Measurements from ENCODE around the gene HPD. TPM values are rescaled to one million over a fixed set of nuclear protein-coding genes. Genes with fewer than 3 reads are reported as not detected.
A peak's percentile ranks its signal among the peaks of the same experiment; 100 is the strongest.

Gene HPD
- total RNA-seq, 1 donor from 2014 or later = 2.5 TPM

GRCh38 chr12:121849665-121850064 is 9.0 kb downstream of the HPD start:
- ATAC-seq (peak; percentile 19 to 43), DNase-seq (no peak)
- Histone ChIP-seq H3K27ac (no peak overlapping the region), H3K36me3 (no peaks in the 10 kb centered on the region), H3K27me3 (ENCODE audit: low read depth) (no peaks in the 10 kb centered on the region), H3K9me3 (no peaks in the 10 kb centered on the region), H3K4me1 (no peaks in the 10 kb centered on the region), H3K4me3 (no peak overlapping the region)
- no peak for TF ChIP-seq CTCF (IDR thresholded peaks at IDR 0.05)
- intact Hi-C loops (cut with DNase I) = no loop called here

- H3K27me3 ChIP-seq (ENCODE audit: low read depth) = no peaks in the 10 kb centered on the region
- no peak for DNase-seq
- no peak overlapping the region for H3K27ac ChIP-seq
- no peak overlapping the region for H3K4me3 ChIP-seq
- no peaks in the 10 kb centered on the region for H3K4me1 ChIP-seq
- intact Hi-C loops (cut with DNase I) = no loop called here
- H3K36me3 ChIP-seq = no peaks in the 10 kb centered on the region
- TF ChIP-seq CTCF (IDR thresholded peaks at IDR 0.05) = no peak
- H3K9me3 ChIP-seq = no peaks in the 10 kb centered on the region
- no peak for ATAC-seq
Measured at GRCh38 chr12:121849211-121849610, 9.4 kb downstream of the HPD start.

- Histone ChIP-seq H3K27me3 (ENCODE audit: low read depth) (no peaks in the 10 kb centered on the region), H3K9me3 (no peaks in the 10 kb centered on the region), H3K4me3 (no peak overlapping the region), H3K4me1 (no peaks in the 10 kb centered on the region), H3K27ac (no peak overlapping the region), H3K36me3 (no peaks in the 10 kb centered on the region)
- ATAC-seq (no peak), DNase-seq (no peak)
- intact Hi-C loops (cut with DNase I) = no loop called here
- TF ChIP-seq CTCF (IDR thresholded peaks at IDR 0.05) = no peak
Measured at GRCh38 chr12:121845701-121846100, 13.0 kb downstream of the HPD start.

GRCh38 chr12:121843236-121843982 is 15.2 kb downstream of the HPD start:
- Histone ChIP-seq H3K4me3 (no peak overlapping the region), H3K9me3 (no peaks in the 10 kb centered on the region), H3K27ac (no peak overlapping the region), H3K27me3 (ENCODE audit: low read depth) (no peaks in the 10 kb centered on the region), H3K36me3 (no peaks in the 10 kb centered on the region), H3K4me1 (peaks cover 9% of the 10 kb centered on the region)
- no peak for TF ChIP-seq CTCF (IDR thresholded peaks at IDR 0.05)
- ATAC-seq (no peak), DNase-seq (no peak)
- intact Hi-C loops (cut with DNase I) = no loop called here

GRCh38 chr12:121839993-121840761 is 18.5 kb downstream of the HPD start:
- Histone ChIP-seq H3K27ac (peak overlapping the region; percentile 80), H3K27me3 (ENCODE audit: low read depth) (no peaks in the 10 kb centered on the region), H3K4me3 (peak overlapping the region; percentile 75), H3K4me1 (peaks cover 9% of the 10 kb centered on the region), H3K9me3 (no peaks in the 10 kb centered on the region), H3K36me3 (no peaks in the 10 kb centered on the region)
- ATAC-seq = peak in 1 of 2 donors; percentile 1
- no peak for TF ChIP-seq CTCF (IDR thresholded peaks at IDR 0.05)
- intact Hi-C loops (cut with DNase I) = no loop called here
- DNase-seq = peak; percentile 65
